Tibial nerve (tissue), 4 donors: ENCODE results near the gene EXOC4. TPM values are rescaled to one million over a fixed set of nuclear protein-coding genes. Genes with fewer than 3 reads are reported as not detected.

ENCODE experiments used
- DNase-seq, 2 donors: peaks; one replicate each; pipeline ENCODE4 v3.0.0-alpha.2; 2019; ENCODE audit warnings: low spot score in 2 of 2
- H3K27ac ChIP-seq, 4 donors: fragments of 200-600 bp; sonication (generic) in 3 of 4; one replicate each; pipeline ENCODE4 v1.5.1; 2017 to 2019; ENCODE audit warnings: mild to moderate bottlenecking in 1 of 4
- H3K27me3 ChIP-seq, 2 donors: fragments of 200-600 bp; sonication (generic) in 1 of 2; one replicate each; pipeline versions ENCODE4 v1.5.1 to v1.6.0; 2017 to 2019
- H3K36me3 ChIP-seq, 3 donors: fragments of 200-600 bp; sonication (generic); one replicate each; pipeline ENCODE4 v1.5.1; 2018 to 2019
- H3K4me1 ChIP-seq, 4 donors: fragments of 200-600 bp; sonication (generic) in 3 of 4; one replicate each; pipeline ENCODE4 v1.5.1; 2017 to 2019
- H3K4me3 ChIP-seq, 4 donors: fragments of 200-600 bp; sonication (generic) in 3 of 4; one replicate each; pipeline ENCODE4 v1.5.1; 2017 to 2019; ENCODE audit warnings: mild to moderate bottlenecking in 1 of 4, moderate library complexity in 1 of 4
- H3K9me3 ChIP-seq, 4 donors: fragments of 200-600 bp; sonication (generic) in 3 of 4; one replicate each; pipeline ENCODE4 v1.5.1; 2017 to 2019
- CTCF ChIP-seq, 5 experiments: fragments of 200-600 bp in 3 of 5; fragments of 450-650 bp in 2 of 5; sonication (generic) in 3 of 5; IDR thresholded peaks; one replicate each; pipeline ENCODE4 v1.5.1; 2016 to 2019; ENCODE audit warnings: antibody characterized with exemption in 5 of 5, mild to moderate bottlenecking in 3 of 5, moderate library complexity in 2 of 5
- EP300 ChIP-seq, 2 donors: sonication (generic); formaldehyde crosslinking; IDR thresholded peaks; one replicate each; pipeline ENCODE4 v1.6.1; 2017; ENCODE audit warnings: antibody characterized with exemption in 2 of 2, mild to moderate bottlenecking in 1 of 2
- POLR2A ChIP-seq, 2 donors: fragments of 450-650 bp; IDR thresholded peaks; one replicate each; pipeline ENCODE4 v1.6.1; 2017; ENCODE audit warnings: antibody characterized with exemption in 2 of 2, mild to moderate bottlenecking in 2 of 2, moderate library complexity in 2 of 2
- WGBS, 2 donors: methylation state at CpG; one replicate each; pipeline ENCODE4 v1.1.5; 2018; 5-methylcytosine and 5-hydroxymethylcytosine counted together
- total RNA-seq, 4 donors: library from RNA; depleted of rRNA; stranded (reverse); fragments of >200 nt; gene quantifications; one replicate each; pipeline ENCODE4 v1.1.0, GENCODE V29; 2016

EXOC4 gene
- total RNA-seq, 4 donors from 2014 or later = 70.0 to 104 (median 85.8) TPM

- peaks cover 0 to 16% (median 0%) of the 10 kb centered on the region in 4 donors for H3K4me1 ChIP-seq
- no peak for DNase-seq
- no peaks in the 10 kb centered on the region for H3K27me3 ChIP-seq
- whole genome bisulfite sequencing, 2 donors = 82 to 84% methylated on average over 3 of the region's 3 CpGs
- TF ChIP-seq CTCF (IDR thresholded peaks at IDR 0.05) (no peak), EP300 (IDR thresholded peaks at IDR 0.05) (no peak), POLR2A (IDR thresholded peaks at IDR 0.05) (no peak)
- H3K9me3 ChIP-seq = no peaks in the 10 kb centered on the region
- H3K36me3 ChIP-seq = no peaks in the 10 kb centered on the region
- H3K27ac ChIP-seq = no peak overlapping the region
- no peak overlapping the region for H3K4me3 ChIP-seq
Observed at GRCh38 chr7:133504825-133505224, 251.9 kb downstream of the EXOC4 start.

GRCh38 chr7:133509822-133510221 is 256.9 kb downstream of the EXOC4 start:
- peaks cover 0 to 4% (median 0%) of the 10 kb centered on the region in 4 donors for H3K4me1 ChIP-seq
- no peak overlapping the region for H3K4me3 ChIP-seq
- no peak overlapping the region for H3K27ac ChIP-seq
- no peak for DNase-seq
- H3K36me3 ChIP-seq = no peaks in the 10 kb centered on the region
- TF ChIP-seq POLR2A (IDR thresholded peaks at IDR 0.05) (no peak), EP300 (IDR thresholded peaks at IDR 0.05) (no peak), CTCF (IDR thresholded peaks at IDR 0.05) (no peak)
- H3K27me3 ChIP-seq = no peaks in the 10 kb centered on the region
- no peaks in the 10 kb centered on the region for H3K9me3 ChIP-seq
- 97 to 98% methylated on average over 5 of the region's 5 CpGs for WGBS, 2 donors

GRCh38 chr7:133510326-133511055 is 257.6 kb downstream of the EXOC4 start:
- Histone ChIP-seq H3K27me3 (no peaks in the 10 kb centered on the region), H3K4me1 (peaks cover 0 to 3% (median 0%) of the 10 kb centered on the region in 4 donors), H3K4me3 (no peak overlapping the region), H3K36me3 (no peaks in the 10 kb centered on the region), H3K9me3 (no peaks in the 10 kb centered on the region), H3K27ac (no peak overlapping the region)
- no peak for TF ChIP-seq CTCF (IDR thresholded peaks at IDR 0.05)
- no peak for TF ChIP-seq POLR2A (IDR thresholded peaks at IDR 0.05)
- no peak for TF ChIP-seq EP300 (IDR thresholded peaks at IDR 0.05)
- 95 to 96% methylated on average over 4 of the region's 4 CpGs for WGBS, 2 donors
- DNase-seq = no peak

GRCh38 chr7:133511252-133511651 is 258.4 kb downstream of the EXOC4 start:
- 91 to 97% methylated on average over 3 of the region's 3 CpGs for WGBS, 2 donors
- Histone ChIP-seq H3K4me1 (no peaks in the 10 kb centered on the region), H3K27me3 (no peaks in the 10 kb centered on the region), H3K36me3 (no peaks in the 10 kb centered on the region), H3K9me3 (no peaks in the 10 kb centered on the region), H3K27ac (no peak overlapping the region), H3K4me3 (no peak overlapping the region)
- DNase-seq = no peak
- TF ChIP-seq CTCF (IDR thresholded peaks at IDR 0.05) (no peak), POLR2A (IDR thresholded peaks at IDR 0.05) (no peak), EP300 (IDR thresholded peaks at IDR 0.05) (no peak)

GRCh38 chr7:133511708-133512107 is 258.8 kb downstream of the EXOC4 start:
- H3K36me3 ChIP-seq = no peaks in the 10 kb centered on the region
- no peaks in the 10 kb centered on the region for H3K27me3 ChIP-seq
- no peaks in the 10 kb centered on the region for H3K9me3 ChIP-seq
- H3K4me3 ChIP-seq = no peak overlapping the region
- H3K27ac ChIP-seq = no peak overlapping the region
- no peak for DNase-seq
- 97 to 99% methylated on average over 5 of the region's 5 CpGs for WGBS, 2 donors
- TF ChIP-seq EP300 (IDR thresholded peaks at IDR 0.05) (no peak), CTCF (IDR thresholded peaks at IDR 0.05) (no peak), POLR2A (IDR thresholded peaks at IDR 0.05) (no peak)
- no peaks in the 10 kb centered on the region for H3K4me1 ChIP-seq
